ENCODE data around the gene HSPA1L.

DNA sequence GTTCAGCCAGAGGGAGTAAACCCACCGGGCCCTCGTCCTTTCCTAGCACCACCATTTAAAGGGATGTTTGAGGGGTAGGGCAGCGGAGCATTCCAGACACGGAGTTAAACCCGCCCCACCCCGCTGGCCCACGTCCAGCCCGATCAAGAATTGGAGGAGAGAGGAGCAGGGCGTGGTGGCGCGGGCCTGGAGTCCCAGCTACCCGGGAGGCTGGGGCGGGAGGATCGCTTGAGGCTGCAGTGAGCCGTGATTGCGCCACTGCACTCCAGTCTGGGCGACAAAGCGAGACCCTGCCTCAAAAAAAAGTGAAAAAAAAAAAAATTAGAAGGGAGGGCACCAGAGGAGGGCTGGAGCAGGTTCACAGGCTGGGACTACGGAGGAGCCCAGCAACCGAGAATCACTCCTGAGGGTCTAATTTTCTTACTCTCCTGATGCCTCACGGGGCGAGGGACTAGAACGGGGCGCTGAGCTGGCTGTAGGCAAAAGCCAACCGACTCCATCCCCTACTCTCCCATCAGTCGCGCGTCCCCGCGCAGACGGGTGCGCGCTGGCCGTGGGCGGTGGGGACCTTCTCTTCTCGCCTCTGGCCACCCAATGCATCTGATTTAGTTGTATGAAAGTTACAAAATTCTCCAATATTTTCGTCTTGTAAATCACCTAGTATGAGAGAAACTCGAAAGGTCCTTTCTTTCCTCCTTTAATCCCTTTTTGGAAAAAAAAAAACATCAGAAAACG lies 6.4 kb upstream of the HSPA1L start:
- TF ChIP-seq EZH2 (IDR thresholded peaks at IDR 0.05) (no peak), EZH2phosphoT487 (IDR thresholded peaks at IDR 0.05) (no peak)
- TF ChIP-seq, protein P1, sequence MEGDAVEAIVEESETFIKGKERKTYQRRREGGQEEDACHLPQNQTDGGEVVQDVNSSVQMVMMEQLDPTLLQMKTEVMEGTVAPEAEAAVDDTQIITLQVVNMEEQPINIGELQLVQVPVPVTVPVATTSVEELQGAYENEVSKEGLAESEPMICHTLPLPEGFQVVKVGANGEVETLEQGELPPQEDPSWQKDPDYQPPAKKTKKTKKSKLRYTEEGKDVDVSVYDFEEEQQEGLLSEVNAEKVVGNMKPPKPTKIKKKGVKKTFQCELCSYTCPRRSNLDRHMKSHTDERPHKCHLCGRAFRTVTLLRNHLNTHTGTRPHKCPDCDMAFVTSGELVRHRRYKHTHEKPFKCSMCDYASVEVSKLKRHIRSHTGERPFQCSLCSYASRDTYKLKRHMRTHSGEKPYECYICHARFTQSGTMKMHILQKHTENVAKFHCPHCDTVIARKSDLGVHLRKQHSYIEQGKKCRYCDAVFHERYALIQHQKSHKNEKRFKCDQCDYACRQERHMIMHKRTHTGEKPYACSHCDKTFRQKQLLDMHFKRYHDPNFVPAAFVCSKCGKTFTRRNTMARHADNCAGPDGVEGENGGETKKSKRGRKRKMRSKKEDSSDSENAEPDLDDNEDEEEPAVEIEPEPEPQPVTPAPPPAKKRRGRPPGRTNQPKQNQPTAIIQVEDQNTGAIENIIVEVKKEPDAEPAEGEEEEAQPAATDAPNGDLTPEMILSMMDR (IDR thresholded peaks at IDR 0.05) = no peak
